HG02763 (cell line): Measurements from ENCODE around the gene PTPDC1.

ENCODE experiments used
- ATAC-seq: cut with Tn5 transposase; IDR thresholded peaks from one replicate; pipeline ENCODE4 v1.9.1; 2021; ENCODE audit warnings: mild to moderate bottlenecking, moderate library complexity; ENCODE audit not compliant: unreplicated experiment

PTPDC1 gene

DNA sequence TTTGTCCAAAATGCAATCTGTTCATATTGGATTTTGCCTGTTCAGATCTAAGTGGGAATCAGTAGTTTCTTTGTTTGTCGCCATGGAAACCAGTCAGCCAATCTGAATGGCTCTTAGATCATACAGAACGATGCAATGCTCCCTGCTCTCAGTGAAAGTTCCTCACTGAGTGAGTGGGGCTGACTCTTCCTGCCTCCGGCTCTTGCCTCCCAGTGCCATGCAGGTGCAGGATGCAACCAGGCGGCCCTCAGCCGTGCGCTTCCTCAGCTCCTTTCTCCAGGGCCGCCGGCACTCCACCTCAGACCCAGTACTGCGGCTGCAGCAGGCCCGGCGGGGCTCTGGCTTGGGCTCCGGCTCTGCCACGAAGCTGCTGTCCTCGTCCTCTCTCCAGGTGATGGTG, at the start of gene PTPDC1:
Gene PTPDC1 (plus strand): TSS at position 151 of the 400 bp plus-strand sequence. CDS start 67 bp downstream, at position 218.
- no peak for ATAC-seq

GRCh38 chr9:94034511-94034910, 49.8 kb upstream of the PTPDC1 start:
- no peak for ATAC-seq

DNA sequence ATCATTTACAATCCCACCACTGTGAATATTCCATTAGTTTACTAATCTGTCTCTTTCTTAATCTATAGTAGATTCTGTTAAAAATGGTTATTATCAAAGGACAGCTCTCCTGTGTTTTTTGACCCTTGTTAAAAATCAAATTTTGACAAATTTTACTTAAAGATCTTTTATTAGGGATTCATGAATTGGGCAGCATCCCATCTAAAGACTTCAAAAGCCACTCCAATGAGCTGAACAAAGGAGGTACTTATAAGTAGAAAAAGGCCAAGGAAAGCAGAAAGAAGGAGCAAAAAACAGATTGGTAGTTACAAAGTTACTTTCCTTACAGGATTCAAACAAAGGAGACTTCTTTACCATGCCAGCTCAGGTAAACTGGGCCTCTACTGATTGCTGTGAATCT, 44.5 kb upstream of the PTPDC1 start:
- ATAC-seq, result no peak

- ATAC-seq, result no peak
These were observed 41.5 kb upstream of the PTPDC1 start for GRCh38 chr9:94042516-94043360.

- no peak for ATAC-seq
These were observed 29.5 kb upstream of the PTPDC1 start for GRCh38 chr9:94054716-94055115.

DNA sequence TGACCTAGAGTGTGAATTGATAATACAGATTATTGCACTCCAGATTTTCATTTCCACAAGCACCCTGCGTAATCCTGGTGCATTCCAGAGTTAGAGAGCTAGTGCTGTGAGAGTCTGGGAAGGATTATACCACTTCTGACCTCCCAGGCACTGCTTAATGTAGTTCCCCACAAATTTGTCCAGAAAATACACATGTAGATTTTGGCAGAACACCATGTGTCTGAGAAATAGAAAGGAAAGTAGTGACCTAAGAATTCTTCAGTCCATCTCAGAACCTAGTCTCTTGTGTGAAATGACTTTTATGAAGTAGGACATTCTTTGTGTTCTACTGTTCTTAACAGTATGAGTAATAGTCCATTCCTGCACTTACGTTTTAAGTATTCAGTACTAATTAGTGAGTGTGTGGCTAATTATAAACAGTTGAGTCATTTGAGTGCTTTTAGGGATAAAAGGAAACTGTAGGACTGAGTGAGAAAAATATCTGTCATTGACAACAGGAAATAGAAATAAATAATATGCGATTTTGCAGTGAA, 27.8 kb upstream of the PTPDC1 start:
- no peak for ATAC-seq

- ATAC-seq, result no peak
These were observed 26.3 kb upstream of the PTPDC1 start for GRCh38 chr9:94057918-94058317.

GRCh38 chr9:94061864-94062263, 22.4 kb upstream of the PTPDC1 start:
- ATAC-seq, result no peak

DNA sequence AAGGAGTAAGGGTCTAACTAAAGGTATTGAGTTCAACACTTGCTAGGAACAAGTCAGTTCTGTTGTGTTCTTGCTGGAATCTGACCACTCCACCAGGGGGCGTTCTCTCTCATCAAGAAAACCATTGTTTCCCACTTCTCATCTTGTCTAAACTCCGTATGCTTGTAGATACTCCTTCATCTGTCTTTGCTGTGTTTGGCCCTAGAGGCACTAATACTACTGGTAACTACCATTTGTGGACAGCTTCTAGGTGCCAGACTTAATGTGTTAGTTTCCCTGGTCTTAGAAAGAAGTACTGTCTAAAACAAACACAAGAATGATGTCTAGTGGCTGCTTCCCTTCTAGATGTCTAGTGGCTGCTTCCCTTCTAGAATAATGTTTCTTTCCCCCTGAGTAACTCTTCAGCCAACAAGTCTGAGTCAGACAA, 18.7 kb upstream of the PTPDC1 start:
- ATAC-seq, result no peak

GRCh38 chr9:94068257-94068656, 16.0 kb upstream of the PTPDC1 start:
- no peak for ATAC-seq

DNA sequence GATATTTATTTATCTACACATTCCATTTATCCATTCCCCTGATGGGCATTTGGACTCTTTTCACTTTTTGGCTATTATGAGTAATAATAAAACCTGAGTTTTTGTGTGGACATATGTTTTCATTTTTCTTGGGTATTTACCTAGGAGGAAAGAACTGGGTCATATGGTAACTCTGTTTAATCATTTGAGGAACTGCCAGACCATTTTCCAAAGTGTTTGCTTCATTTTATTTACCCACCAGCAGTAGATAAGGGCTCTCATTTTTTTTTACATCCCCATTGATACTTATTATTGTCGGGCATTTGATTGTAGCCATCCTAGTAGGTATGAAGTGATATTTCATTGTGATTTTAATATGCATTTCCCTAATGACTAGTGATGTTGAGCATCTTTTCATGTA, 7.7 kb upstream of the PTPDC1 start:
- no peak for ATAC-seq

DNA sequence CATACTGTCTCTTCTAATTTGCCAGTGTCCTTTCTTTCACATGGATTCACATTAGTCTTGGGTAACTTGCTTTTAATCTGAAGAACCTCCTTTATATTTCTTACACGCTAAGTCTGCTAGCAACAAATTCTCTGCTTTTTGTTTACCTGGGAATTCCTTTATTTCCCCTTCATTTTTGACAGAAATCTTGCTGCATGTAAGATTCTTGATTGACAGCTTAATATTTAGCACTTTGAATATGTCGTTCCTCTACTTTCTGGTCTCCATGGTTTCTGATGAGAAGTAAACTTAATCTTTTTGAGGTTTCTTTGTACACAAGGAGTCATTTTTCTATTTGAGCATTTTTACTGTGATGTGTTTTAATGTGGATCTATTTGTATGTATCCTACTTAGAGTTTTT, 6.2 kb upstream of the PTPDC1 start:
- no peak for ATAC-seq

GRCh38 chr9:94079236-94079635, 5.0 kb upstream of the PTPDC1 start:
- ATAC-seq, result no peak

DNA sequence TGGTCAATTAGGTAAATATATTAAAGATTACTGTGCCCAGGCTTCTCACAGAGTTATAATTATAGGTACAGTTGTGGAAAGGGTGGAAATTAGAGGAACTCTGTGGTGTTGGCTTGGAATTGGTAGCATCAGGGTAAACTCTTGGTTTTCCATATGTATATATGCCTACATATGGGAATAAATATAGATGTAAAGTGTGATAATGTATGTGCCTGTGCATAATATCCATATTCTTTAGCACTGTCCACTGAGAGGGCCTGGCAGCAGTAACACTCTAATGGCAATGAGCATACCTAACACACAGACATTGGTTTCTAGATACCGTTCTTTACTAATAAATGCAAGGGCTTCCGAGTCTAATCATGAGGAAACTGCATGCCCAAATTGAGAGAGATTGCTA, 4.0 kb upstream of the PTPDC1 start:
- ATAC-seq, result no peak

GRCh38 chr9:94081435-94081834, 2.8 kb upstream of the PTPDC1 start:
- ATAC-seq, result no peak

GRCh38 chr9:94081864-94082463, 2.3 kb upstream of the PTPDC1 start:
- ATAC-seq, result no peak

- ATAC-seq, result no peak
These were observed 1.7 kb upstream of the PTPDC1 start for GRCh38 chr9:94082553-94082952.

- ATAC-seq, result no peak
These were observed 1.3 kb upstream of the PTPDC1 start for GRCh38 chr9:94082956-94083355.

DNA sequence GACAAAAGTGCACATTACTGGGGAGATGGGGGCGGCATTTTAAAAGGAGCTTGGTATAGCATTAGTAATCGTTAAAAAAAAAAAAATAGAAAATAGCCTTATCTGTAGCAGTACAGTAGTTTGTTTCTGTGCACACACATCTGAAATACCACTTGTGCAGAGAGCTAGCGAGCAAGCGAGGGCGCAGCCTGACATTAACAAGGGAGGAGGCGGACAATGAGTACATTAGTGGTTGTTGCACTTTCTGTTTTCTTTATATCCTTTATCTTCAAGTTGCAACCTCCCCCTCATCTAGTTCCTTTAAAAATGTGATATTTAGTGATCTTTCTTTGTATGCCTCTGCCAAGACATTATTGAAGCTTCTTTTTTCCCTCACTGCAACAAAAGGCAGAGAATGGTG, 880 bp upstream of the PTPDC1 start:
- ATAC-seq, result no peak

DNA sequence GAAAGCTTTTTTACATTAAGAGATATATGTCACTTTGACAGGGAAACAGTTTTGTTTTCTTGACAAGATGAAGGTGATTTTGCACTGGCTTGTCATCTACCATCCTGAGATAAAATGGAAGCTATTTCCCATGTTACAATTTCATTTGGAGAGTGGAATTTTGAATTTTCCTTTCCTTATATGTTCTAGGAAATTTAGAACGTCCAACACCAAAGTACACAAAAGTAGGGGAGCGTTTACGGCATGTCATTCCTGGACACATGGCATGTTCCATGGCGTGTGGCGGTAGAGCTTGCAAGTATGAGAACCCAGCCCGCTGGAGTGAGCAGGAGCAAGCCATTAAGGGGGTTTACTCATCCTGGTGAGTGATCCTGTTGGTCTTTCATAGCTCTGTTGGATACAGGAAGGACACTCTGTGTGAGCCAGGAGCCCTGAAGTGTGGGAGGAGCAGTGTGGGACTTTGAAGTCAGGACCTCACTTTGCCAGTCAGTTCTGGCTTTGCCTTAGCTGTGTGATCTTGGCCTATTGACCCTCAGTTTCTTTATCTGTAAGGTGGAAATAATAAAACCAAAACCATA, 887 bp downstream of the PTPDC1 start:
- ATAC-seq, result no peak

DNA sequence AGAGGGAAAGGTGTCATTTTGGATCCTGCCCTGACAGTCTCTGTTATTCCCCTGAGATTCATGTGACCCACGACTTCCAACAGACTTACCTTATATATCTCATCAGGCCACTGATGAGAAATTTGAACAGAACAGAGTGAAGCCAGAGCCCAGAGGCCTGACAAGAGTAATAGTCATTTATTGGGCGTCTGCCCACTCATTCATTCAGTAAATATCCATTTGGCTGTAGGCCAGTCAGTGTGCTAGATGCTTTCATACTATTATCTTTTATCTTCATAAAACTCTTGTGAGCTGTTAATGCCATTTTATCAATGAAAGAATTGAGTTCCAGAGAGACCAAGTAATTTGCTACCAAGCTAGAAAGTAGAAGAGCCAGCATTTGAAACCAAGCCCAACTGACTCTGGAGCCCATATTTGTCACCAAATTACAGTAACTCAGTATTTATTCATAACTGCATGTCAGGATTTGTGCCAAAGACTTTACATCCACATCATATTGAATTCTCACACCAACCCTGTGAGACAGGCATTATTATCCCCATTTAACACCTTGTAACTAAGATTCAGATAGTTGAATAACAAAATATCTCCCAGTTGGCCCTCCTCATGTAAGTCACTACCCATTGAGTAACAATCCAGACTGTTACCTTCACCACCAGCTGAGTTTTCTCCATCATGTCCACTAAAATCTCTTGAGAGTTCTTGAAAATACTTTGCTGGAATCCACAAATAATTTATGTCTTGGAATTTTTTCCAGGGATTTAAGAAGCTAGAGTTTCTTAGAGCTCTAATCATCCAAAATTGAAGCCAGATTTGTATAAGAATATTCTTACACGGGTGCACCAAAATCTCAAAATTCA, 2.5 kb downstream of the PTPDC1 start:
- ATAC-seq, result no peak
